Keratinocyte (primary cell): ENCODE measurements around the gene CCDC88B.

Experiments used
- CTCF ChIP-seq, 3 experiments: IDR thresholded peaks in 1 of 3; conservative IDR thresholded peaks in 1 of 3; optimal IDR thresholded peaks in 1 of 3; 2 replicates in 2 of 3; 3 replicates in 1 of 3; pipeline versions ENCODE3 to v1.5.1; 2011; ENCODE audit warnings: low read length in 3 of 3, mild to moderate bottlenecking in 3 of 3, moderate library complexity in 2 of 3, control low read depth in 1 of 3, inconsistent platforms in 1 of 3; ENCODE audit not compliant: insufficient read depth in 2 of 3; ENCODE audit errors: extremely low read depth in 1 of 3
- EZH2 ChIP-seq: IDR thresholded peaks from one replicate; pipeline ENCODE4 v1.6.1; 2012; ENCODE audit warnings: inconsistent platforms, mild to moderate bottlenecking, low read length, moderate library complexity

- TF ChIP-seq CTCF (optimal IDR thresholded peaks at IDR 0.05 in 1 of 3, IDR thresholded peaks at IDR 0.05 in 1 of 3, conservative IDR thresholded peaks at IDR 0.05 in 1 of 3; ENCODE audit: extremely low read depth in 1 of 3, insufficient read depth in 2 of 3, low read length in 3 of 3): no peak
- TF ChIP-seq EZH2: no peak
Observed at GRCh38 chr11:64358907-64359711, 19.1 kb downstream of the CCDC88B start, which contains the start of gene RPS6KA4.
